Natural killer cell (primary cell): Measurements from ENCODE around the gene ZFR. TPM values are rescaled to one million over a fixed set of nuclear protein-coding genes. Genes with fewer than 3 reads are reported as not detected.

Source experiments
- ATAC-seq, 3 donors: fragments of 150-1000 bp in 2 of 3; fragments of 200-7000 bp in 1 of 3; cut with Tn5 transposase; 1 replicate in 1 of 3; 2 replicates in 2 of 3; pipeline ENCODE4 v1.10.0; 2021; ENCODE audit warnings: mild to moderate bottlenecking in 2 of 3, moderate library complexity in 2 of 3
- DNase-seq, 2 donors: peaks; one replicate each; pipeline versions ENCODE4 v3.0.0 to v3.0.0-alpha.2; 2013 to 2021; ENCODE audit warnings: mixed read lengths in 1 of 2
- H3K27ac ChIP-seq: one replicate; pipeline ENCODE4 v1.5.1; 2013; ENCODE audit warnings: mild to moderate bottlenecking, low read length
- H3K27me3 ChIP-seq: one replicate; pipeline ENCODE4 v1.6.1; 2013; ENCODE audit warnings: low read length; ENCODE audit not compliant: control insufficient read depth, insufficient read depth
- H3K36me3 ChIP-seq: one replicate; pipeline ENCODE4 v1.6.1; 2013; ENCODE audit warnings: low read length; ENCODE audit not compliant: control insufficient read depth, insufficient read depth
- H3K4me1 ChIP-seq: one replicate; pipeline ENCODE4 v1.6.1; 2013; ENCODE audit warnings: low read length; ENCODE audit not compliant: control insufficient read depth, insufficient read depth
- H3K4me3 ChIP-seq: one replicate; pipeline ENCODE4 v1.5.1; 2013; ENCODE audit warnings: low read length
- H3K9me3 ChIP-seq: one replicate; pipeline ENCODE4 v1.6.1; 2013; ENCODE audit warnings: low read length; ENCODE audit not compliant: control insufficient read depth, insufficient read depth
- H3K27ac Mint-ChIP-seq, 2 donors: one replicate each; pipeline ENCODE4 v1.8.0; 2022; ENCODE audit warnings: mild to moderate bottlenecking in 2 of 2, mixed read lengths in 2 of 2, moderate library complexity in 1 of 2
- H3K27me3 Mint-ChIP-seq, 2 donors: one replicate each; pipeline ENCODE4 v1.8.0; 2022; ENCODE audit warnings: low read depth in 2 of 2, mixed read lengths in 2 of 2
- H3K36me3 Mint-ChIP-seq: one replicate; pipeline ENCODE4 v1.8.0; 2022; ENCODE audit warnings: mixed read lengths
- H3K4me1 Mint-ChIP-seq, 2 donors: one replicate each; pipeline ENCODE4 v1.8.0; 2022; ENCODE audit warnings: mixed read lengths in 2 of 2
- H3K4me3 Mint-ChIP-seq: one replicate; pipeline ENCODE4 v1.8.0; 2022; ENCODE audit warnings: mild to moderate bottlenecking, moderate library complexity, mixed read lengths
- H3K9me3 Mint-ChIP-seq, 2 donors: one replicate each; pipeline ENCODE4 v1.8.0; 2022; ENCODE audit warnings: mixed read lengths in 2 of 2
- CTCF ChIP-seq: fragments of 200-600 bp; IDR thresholded peaks from one replicate; pipeline ENCODE4 v1.8.0; 2022; ENCODE audit warnings: antibody characterized with exemption
- WGBS: methylation state at CpG from one replicate; pipeline ENCODE4 v1.1.7; 2013; ENCODE audit warnings: missing lambda C conversion rate; ENCODE audit not compliant: insufficient coverage; 5-methylcytosine and 5-hydroxymethylcytosine counted together
- intact Hi-C: fragments of 100-400 bp; cut with micrococcal nuclease; formaldehyde crosslinking; loops from one replicate; pipeline ENCODE4 v1.14.2; 2022
- total RNA-seq, 4 donors: library from RNA; stranded (reverse); fragments of 120-200 nt in 1 of 4; gene quantifications; one replicate each; pipeline versions ENCODE4 v1.2.3 to v1.2.4, GENCODE V29; 2013 to 2022

The ZFR gene
- total RNA-seq, 3 donors from 2014 or later (not counting 1 experiment from before 2014, with no cell fraction given): 62.7 to 70.8 (median 62.7) TPM

- Histone ChIP-seq H3K27me3 (no peaks in the 10 kb centered on the region), H3K9me3 (no peaks in the 10 kb centered on the region), H3K4me3 (no peak overlapping the region), H3K4me1 (no peaks in the 10 kb centered on the region), H3K27ac (no peak overlapping the region), H3K36me3 (no peaks in the 10 kb centered on the region)
- Mint-ChIP-seq H3K36me3 (no peaks in the 10 kb centered on the region), H3K27me3 (peaks cover 0 to 10% of the 10 kb centered on the region in 2 donors), H3K4me3 (no peak overlapping the region), H3K4me1 (no peaks in the 10 kb centered on the region), H3K27ac (no peak overlapping the region), H3K9me3 (no peaks in the 10 kb centered on the region)
- no peak for ATAC-seq
- 93% methylated on average over 6 of the region's 6 CpGs for WGBS
- no peak for DNase-seq
- intact Hi-C loops: no loop called here
- TF ChIP-seq CTCF: no peak
Measured at GRCh38 chr5:32461441-32462120, 17.0 kb upstream of the ZFR start.

GRCh38 chr5:32460702-32461101 lies 16.2 kb upstream of the ZFR start:
- WGBS: 100% methylated on average over 2 of the region's 2 CpGs
- TF ChIP-seq CTCF: no peak
- H3K4me1 Mint-ChIP-seq: no peaks in the 10 kb centered on the region

GRCh38 chr5:32458880-32459495 lies 14.4 kb upstream of the ZFR start:
- no peaks in the 10 kb centered on the region for H3K36me3 ChIP-seq
- Mint-ChIP-seq H3K36me3 (no peaks in the 10 kb centered on the region), H3K27me3 (peaks cover 0 to 15% of the 10 kb centered on the region in 2 donors), H3K27ac (no peak overlapping the region), H3K9me3 (no peaks in the 10 kb centered on the region), H3K4me3 (no peak overlapping the region), H3K4me1 (no peaks in the 10 kb centered on the region)
- no peak overlapping the region for H3K27ac ChIP-seq
- ATAC-seq (no peak), DNase-seq (no peak)
- TF ChIP-seq CTCF: no peak
- H3K4me1 ChIP-seq: no peaks in the 10 kb centered on the region
- H3K27me3 ChIP-seq: no peaks in the 10 kb centered on the region
- no peak overlapping the region for H3K4me3 ChIP-seq
- H3K9me3 ChIP-seq: no peaks in the 10 kb centered on the region
- intact Hi-C loops: no loop called here
- WGBS: 87% methylated on average over 4 of the region's 5 CpGs

More at GRCh38 chr5:32460702-32461101, 16.2 kb upstream of the ZFR start:
- H3K4me3 ChIP-seq: no peak overlapping the region
- H3K36me3 ChIP-seq: no peaks in the 10 kb centered on the region
- DNase-seq (no peak), ATAC-seq (no peak)
- H3K4me1 ChIP-seq: no peaks in the 10 kb centered on the region
- Mint-ChIP-seq H3K36me3 (no peaks in the 10 kb centered on the region), H3K27ac (no peak overlapping the region), H3K9me3 (no peaks in the 10 kb centered on the region), H3K27me3 (peaks cover 0 to 13% of the 10 kb centered on the region in 2 donors), H3K4me3 (no peak overlapping the region)
- intact Hi-C loops: no loop called here
- no peak overlapping the region for H3K27ac ChIP-seq
- H3K9me3 ChIP-seq: no peaks in the 10 kb centered on the region
- no peaks in the 10 kb centered on the region for H3K27me3 ChIP-seq
